ENCODE results near the gene MEGF10.
"Not testable (repeated sequence)": the region's sequence is repeated elsewhere in the genome, so short reads cannot be mapped to it uniquely, and the experiment has no call there.

MEGF10 gene

GRCh38 chr5:127290019-127290945 lies at the start of gene MEGF10:
TSS of gene MEGF10 (plus strand) at chr5:127290796. CDS start at chr5:127331309, 40,513 bp downstream.
- peak; percentile 19 to 40 for DNase-seq

- DNase-seq: no peak
Measured at GRCh38 chr5:127243011-127243410, 47.6 kb upstream of the MEGF10 start.

- DNase-seq: no peak
Measured at GRCh38 chr5:127254729-127255284, 35.8 kb upstream of the MEGF10 start.

- no peak for DNase-seq
Measured at GRCh38 chr5:127256886-127257597, 33.6 kb upstream of the MEGF10 start.

- no peak for DNase-seq
Measured at GRCh38 chr5:127260686-127261085, 29.9 kb upstream of the MEGF10 start.

GRCh38 chr5:127265473-127265872 lies 25.1 kb upstream of the MEGF10 start:
- DNase-seq: not testable (repeated sequence)

GRCh38 chr5:127268342-127268741 lies 22.3 kb upstream of the MEGF10 start:
- DNase-seq: not testable (repeated sequence)

GRCh38 chr5:127270713-127271112 lies 19.9 kb upstream of the MEGF10 start:
- not testable (repeated sequence) for DNase-seq

GRCh38 chr5:127275641-127276193 lies 14.9 kb upstream of the MEGF10 start:
- DNase-seq: no peak

GRCh38 chr5:127280491-127281220 lies 9.9 kb upstream of the MEGF10 start:
- no peak for DNase-seq

GRCh38 chr5:127281609-127282008 lies 9.0 kb upstream of the MEGF10 start:
- DNase-seq: no peak

- no peak for DNase-seq
Measured at GRCh38 chr5:127288676-127289075, 1.9 kb upstream of the MEGF10 start.

GRCh38 chr5:127290946-127291693 lies 524 bp downstream of the MEGF10 start:
- no peak for DNase-seq

- no peak for DNase-seq
Measured at GRCh38 chr5:127292030-127292735, 1.6 kb downstream of the MEGF10 start.

GRCh38 chr5:127293373-127293772 lies 2.8 kb downstream of the MEGF10 start:
- no peak for DNase-seq

- DNase-seq: no peak
Measured at GRCh38 chr5:127294829-127295228, 4.2 kb downstream of the MEGF10 start.

GRCh38 chr5:127295454-127295853 lies 4.9 kb downstream of the MEGF10 start:
- DNase-seq: no peak

GRCh38 chr5:127296321-127296720 lies 5.7 kb downstream of the MEGF10 start:
- DNase-seq: no peak

GRCh38 chr5:127296894-127297293 lies 6.3 kb downstream of the MEGF10 start:
- not testable (repeated sequence) for DNase-seq

GRCh38 chr5:127297348-127298035 lies 6.9 kb downstream of the MEGF10 start:
- DNase-seq: no peak

All from activated CD4-positive, alpha-beta T cell treated with anti-CD3 and anti-CD28 coated beads, Interleukin-2, amount 50 U/mL, for 48 hours (primary cell).